K562 (cell line): ENCODE measurements around the gene TNNT1. TPM values are rescaled to one million over a fixed set of nuclear protein-coding genes. Genes with fewer than 3 reads are reported as not detected.

Experiments used
- ARID2 ChIP-seq: fragments of 450-650 bp; IDR thresholded peaks from 2 replicates; pipeline ENCODE4 v1.6.1; 2017; ENCODE audit warnings: antibody characterized with exemption, mild to moderate bottlenecking
- CREB3L1 ChIP-seq: fragments of 450-650 bp; IDR thresholded peaks from 2 replicates; pipeline ENCODE4 v1.6.1; 2014; ENCODE audit warnings: low read depth, mild to moderate bottlenecking, moderate library complexity, borderline replicate concordance
- ELF1 ChIP-seq: fragments of 200-800 bp; sonication (Bioruptor generic); IDR thresholded peaks from 2 replicates; pipeline ENCODE4 v1.6.1; 2016; ENCODE audit warnings: missing genetic modification characterization, missing compliant biosample characterization
- HCFC1 ChIP-seq: IDR thresholded peaks from 2 replicates; pipeline ENCODE4 v1.6.1; 2012; ENCODE audit warnings: low read depth, low read length, improper control_type of control experiment
- ILF3 ChIP-seq: fragments of 450-650 bp; IDR thresholded peaks from 2 replicates; pipeline ENCODE4 v1.6.1; 2018; ENCODE audit warnings: antibody characterized with exemption, mild to moderate bottlenecking, moderate library complexity, borderline replicate concordance
- NKRF ChIP-seq: fragments of 450-650 bp; IDR thresholded peaks from 2 replicates; pipeline ENCODE4 v1.6.1; 2016; ENCODE audit warnings: borderline replicate concordance
- RAD21 ChIP-seq, 2 experiments: fragments of 250-450 bp in 1 of 2; fragments of 450-650 bp in 1 of 2; sonication (Bioruptor Pico) in 1 of 2; formaldehyde crosslinking in 1 of 2; IDR thresholded peaks in 1 of 2; conservative IDR thresholded peaks in 1 of 2; 2 replicates each; pipeline versions ENCODE4 v1.4.0 to v1.8.0; 2020 to 2022; ENCODE audit warnings: mild to moderate bottlenecking in 2 of 2, moderate library complexity in 1 of 2
- ZKSCAN3 ChIP-seq: fragments of 250-450 bp; sonication (Bioruptor Pico); IDR thresholded peaks from 2 replicates; pipeline ENCODE4 v1.4.0; 2020
- ZNF655 ChIP-seq: fragments of 250-450 bp; sonication (Bioruptor Pico); IDR thresholded peaks from 2 replicates; pipeline ENCODE4 v1.5.0; 2021
- ZZZ3 ChIP-seq: fragments of 450-650 bp; IDR thresholded peaks from 2 replicates; pipeline ENCODE4 v1.6.1; 2016; ENCODE audit warnings: antibody characterized with exemption, mild to moderate bottlenecking, moderate library complexity
- polyA plus RNA-seq, 8 experiments: library from polyadenylated mRNA; depleted of rRNA in 4 of 8; stranded (reverse) in 5 of 8; unstranded in 3 of 8; fragments of >200 nt; fragmentation: Nextera tagmentation in 2 of 8; fragmentation: Illumina TruSeq in 1 of 8; extraction: Ambion mirVana in 2 of 8; extraction: Trizol in 1 of 8; gene quantifications; 2 replicates each; pipeline versions ENCODE4 v1.2.1 to v1.2.3, GENCODE V29; 2011 to 2014; ENCODE audit warnings: inconsistent platforms in 1 of 8, missing spikeins in 1 of 8
- total RNA-seq, 7 experiments: library from RNA; depleted of rRNA in 6 of 7; stranded (reverse); fragments of >200 nt in 6 of 7; fragmentation: Illumina TruSeq in 2 of 7; extraction: Trizol in 2 of 7; gene quantifications; 2 replicates each; pipeline versions ENCODE4 v1.2.1 to v1.2.3, GENCODE V29; 2011 to 2021; ENCODE audit warnings: low replicate concordance in 1 of 7
- TF ChIP-seq, protein P1 (sequence below): fragments of 450-650 bp; IDR thresholded peaks from 2 replicates; pipeline ENCODE4 v1.6.1; 2016; ENCODE audit warnings: missing biosample characterization, missing genetic modification characterization
- TF ChIP-seq, protein P2 (sequence below), 2 experiments: fragments of 450-650 bp; conservative IDR thresholded peaks; 2 replicates each; pipeline ENCODE4 v1.6.1; 2017; ENCODE audit warnings: mild to moderate bottlenecking in 2 of 2, moderate library complexity in 2 of 2
- TF ChIP-seq, protein P3 (sequence below): IDR thresholded peaks from 2 replicates; pipeline ENCODE4 v1.6.1; 2011; ENCODE audit not compliant: insufficient read length; ENCODE audit errors: extremely low read depth
- TF ChIP-seq, protein P4 (sequence below): fragments of 200-800 bp; sonication (Bioruptor generic); IDR thresholded peaks from 2 replicates; pipeline ENCODE4 v1.6.1; 2017; ENCODE audit warnings: missing genetic modification characterization, missing compliant biosample characterization

Gene TNNT1
- total and polyA plus RNA-seq, 9 of the 15 experiments (the other 6 are each of a cell fraction or from before 2014, with no cell fraction given): 31.8 to 390 (median 227) TPM

- TF ChIP-seq, protein P1, sequence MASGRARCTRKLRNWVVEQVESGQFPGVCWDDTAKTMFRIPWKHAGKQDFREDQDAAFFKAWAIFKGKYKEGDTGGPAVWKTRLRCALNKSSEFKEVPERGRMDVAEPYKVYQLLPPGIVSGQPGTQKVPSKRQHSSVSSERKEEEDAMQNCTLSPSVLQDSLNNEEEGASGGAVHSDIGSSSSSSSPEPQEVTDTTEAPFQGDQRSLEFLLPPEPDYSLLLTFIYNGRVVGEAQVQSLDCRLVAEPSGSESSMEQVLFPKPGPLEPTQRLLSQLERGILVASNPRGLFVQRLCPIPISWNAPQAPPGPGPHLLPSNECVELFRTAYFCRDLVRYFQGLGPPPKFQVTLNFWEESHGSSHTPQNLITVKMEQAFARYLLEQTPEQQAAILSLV: no peak
- TF ChIP-seq ZNF655 (CRISPR knock-in tag) (no peak), RAD21 (CRISPR knock-in tag; conservative IDR thresholded peaks at IDR 0.05 in 1 of 2, IDR thresholded peaks at IDR 0.05 in 1 of 2) (0 out of 4 replicates have a peak, but pooled peaks of 1 of the 2 experiments have one; percentile 12), CREB3L1 (peak; percentile 81), ELF1 (tag) (peak; percentile 94), ILF3 (no peak), NKRF (peak; percentile 74), ZKSCAN3 (CRISPR knock-in tag) (no peak), ZZZ3 (no peak), ARID2 (no peak), HCFC1 (peak; percentile 97)
- TF ChIP-seq, protein P2, sequence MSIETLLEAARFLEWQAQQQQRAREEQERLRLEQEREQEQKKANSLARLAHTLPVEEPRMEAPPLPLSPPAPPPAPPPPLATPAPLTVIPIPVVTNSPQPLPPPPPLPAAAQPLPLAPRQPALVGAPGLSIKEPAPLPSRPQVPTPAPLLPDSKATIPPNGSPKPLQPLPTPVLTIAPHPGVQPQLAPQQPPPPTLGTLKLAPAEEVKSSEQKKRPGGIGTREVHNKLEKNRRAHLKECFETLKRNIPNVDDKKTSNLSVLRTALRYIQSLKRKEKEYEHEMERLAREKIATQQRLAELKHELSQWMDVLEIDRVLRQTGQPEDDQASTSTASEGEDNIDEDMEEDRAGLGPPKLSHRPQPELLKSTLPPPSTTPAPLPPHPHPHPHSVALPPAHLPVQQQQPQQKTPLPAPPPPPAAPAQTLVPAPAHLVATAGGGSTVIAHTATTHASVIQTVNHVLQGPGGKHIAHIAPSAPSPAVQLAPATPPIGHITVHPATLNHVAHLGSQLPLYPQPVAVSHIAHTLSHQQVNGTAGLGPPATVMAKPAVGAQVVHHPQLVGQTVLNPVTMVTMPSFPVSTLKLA (conservative IDR thresholded peaks at IDR 0.05): peak; percentile 49 to 61; a peak in 3 of 4 replicates
- TF ChIP-seq, protein P3, sequence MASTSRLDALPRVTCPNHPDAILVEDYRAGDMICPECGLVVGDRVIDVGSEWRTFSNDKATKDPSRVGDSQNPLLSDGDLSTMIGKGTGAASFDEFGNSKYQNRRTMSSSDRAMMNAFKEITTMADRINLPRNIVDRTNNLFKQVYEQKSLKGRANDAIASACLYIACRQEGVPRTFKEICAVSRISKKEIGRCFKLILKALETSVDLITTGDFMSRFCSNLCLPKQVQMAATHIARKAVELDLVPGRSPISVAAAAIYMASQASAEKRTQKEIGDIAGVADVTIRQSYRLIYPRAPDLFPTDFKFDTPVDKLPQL: no peak
- TF ChIP-seq, protein P4, sequence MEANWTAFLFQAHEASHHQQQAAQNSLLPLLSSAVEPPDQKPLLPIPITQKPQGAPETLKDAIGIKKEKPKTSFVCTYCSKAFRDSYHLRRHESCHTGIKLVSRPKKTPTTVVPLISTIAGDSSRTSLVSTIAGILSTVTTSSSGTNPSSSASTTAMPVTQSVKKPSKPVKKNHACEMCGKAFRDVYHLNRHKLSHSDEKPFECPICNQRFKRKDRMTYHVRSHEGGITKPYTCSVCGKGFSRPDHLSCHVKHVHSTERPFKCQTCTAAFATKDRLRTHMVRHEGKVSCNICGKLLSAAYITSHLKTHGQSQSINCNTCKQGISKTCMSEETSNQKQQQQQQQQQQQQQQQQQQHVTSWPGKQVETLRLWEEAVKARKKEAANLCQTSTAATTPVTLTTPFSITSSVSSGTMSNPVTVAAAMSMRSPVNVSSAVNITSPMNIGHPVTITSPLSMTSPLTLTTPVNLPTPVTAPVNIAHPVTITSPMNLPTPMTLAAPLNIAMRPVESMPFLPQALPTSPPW (CRISPR knock-in tag): peak; percentile 96
Observed at GRCh38 chr19:55117663-55118391, 31.2 kb downstream of the TNNT1 start (continued).
